SKM-1 (cell line): Measurements from ENCODE around the gene FRRS1.

Experiments used
- DNase-seq: peaks from one replicate; lab custom pipeline; 2025; ENCODE audit not compliant: unreplicated experiment; lab: John Stamatoyannopoulos, UW

Gene FRRS1

DNA sequence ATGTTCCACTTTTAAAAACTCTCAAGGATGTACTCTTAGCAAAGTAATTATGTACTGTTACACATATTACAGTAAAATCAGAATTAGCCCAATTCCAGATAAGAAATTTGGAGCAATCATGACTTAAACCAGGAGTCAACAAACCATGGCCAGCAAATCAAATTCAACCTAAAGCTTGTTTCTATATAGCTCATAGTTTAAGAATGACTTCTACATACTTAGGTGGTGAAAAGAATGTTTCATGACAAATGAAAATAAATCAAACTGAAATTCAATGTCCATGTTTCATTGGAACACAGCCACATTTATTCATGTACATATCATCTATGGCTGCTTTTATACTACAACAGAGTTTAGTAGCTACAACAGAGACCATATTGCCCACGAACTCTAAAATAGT lies 35.1 kb downstream of the FRRS1 start:
- DNase-seq = no peak

- no peak for DNase-seq
Observed at GRCh38 chr1:99728494-99729235, 37.8 kb downstream of the FRRS1 start.

DNA sequence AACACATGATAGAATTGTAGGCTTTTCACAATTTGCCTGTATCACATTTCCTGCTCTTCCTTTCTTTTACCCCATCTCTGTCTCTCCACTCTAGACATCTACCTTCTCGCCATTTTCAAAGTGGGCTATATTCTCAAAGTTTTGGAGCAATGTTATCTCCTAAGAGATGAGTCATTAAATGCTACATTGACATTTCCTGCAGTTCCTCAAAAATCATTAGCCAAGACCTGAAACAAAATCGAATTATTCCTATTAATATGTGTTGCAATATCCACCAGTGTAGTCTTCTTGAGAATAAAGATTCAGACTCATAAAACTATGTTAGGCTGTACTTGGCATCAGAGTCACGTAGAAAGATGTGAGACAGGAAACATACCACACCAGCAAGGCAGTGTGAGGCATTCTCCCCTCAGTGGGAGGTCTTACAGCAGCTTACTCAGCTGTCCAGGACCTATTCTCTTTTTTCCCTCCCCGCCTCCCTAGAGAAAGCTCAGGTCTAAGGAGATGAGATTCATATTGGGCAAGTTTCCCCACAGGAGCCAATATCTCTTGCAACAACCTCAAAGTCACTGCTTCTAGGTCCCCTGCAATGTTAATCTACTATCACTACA lies 38.8 kb downstream of the FRRS1 start:
- DNase-seq = no peak

DNA sequence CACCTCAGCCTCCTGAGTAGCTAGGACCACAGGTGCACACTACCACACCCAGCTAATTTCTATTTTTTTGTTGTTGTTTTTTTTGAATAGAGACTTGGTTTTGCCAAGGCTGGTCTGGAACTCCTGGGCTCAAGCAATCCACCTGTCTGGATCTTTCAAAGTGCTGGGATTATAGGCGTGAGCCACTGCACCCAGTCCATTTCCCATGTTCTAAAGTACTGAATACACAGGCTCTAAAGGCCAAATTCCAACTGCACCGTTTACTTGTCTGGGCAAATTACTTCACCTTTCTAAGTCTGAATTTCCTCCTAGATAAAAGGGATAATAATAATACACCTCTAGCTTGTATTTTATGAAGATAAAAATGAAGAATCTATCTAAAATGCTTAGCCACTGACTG lies 39.6 kb downstream of the FRRS1 start:
- no peak for DNase-seq

DNA sequence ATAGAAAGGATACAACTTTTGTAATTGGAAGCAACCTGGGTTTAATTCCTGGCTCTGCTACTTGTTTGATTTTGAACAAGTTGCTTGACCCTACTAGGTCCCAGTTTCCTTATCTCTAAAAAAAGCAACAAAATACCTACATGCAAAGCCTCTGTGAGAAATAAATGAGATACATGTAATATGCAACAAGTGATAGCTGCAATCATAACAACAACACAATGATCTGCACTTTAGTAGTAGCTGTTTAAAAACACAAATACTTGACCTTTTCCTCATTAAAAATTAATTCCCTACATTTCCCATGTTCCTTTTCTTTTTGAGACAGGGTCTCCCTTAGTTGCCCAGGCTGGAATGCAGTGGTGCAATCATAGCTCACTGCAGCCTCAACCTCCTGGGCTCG lies 40.0 kb downstream of the FRRS1 start:
- no peak for DNase-seq

- DNase-seq = no peak
Observed at GRCh38 chr1:99725996-99726395, 40.4 kb downstream of the FRRS1 start.

DNA sequence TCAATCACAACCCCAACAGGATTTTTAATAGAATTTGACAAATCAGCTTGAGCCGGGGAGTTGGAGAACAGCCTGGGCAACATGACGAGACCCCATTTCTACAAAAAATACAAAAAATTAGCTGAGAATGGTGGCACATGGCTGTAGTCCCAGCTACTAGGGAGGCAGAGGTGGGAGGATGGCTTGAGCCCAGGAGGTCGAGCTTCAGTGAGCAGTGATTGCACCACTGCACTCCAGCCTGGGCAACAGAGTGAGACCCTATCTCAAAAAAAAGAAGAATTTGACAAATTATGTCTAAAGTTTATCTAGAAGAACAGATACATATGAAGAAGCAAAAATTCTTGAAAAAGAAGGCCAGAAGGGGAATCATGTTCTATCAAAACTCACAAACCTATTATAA lies 43.2 kb downstream of the FRRS1 start:
- no peak for DNase-seq

GRCh38 chr1:99717005-99717404 lies 49.4 kb downstream of the FRRS1 start:
- DNase-seq = no peak

GRCh38 chr1:99713006-99713405 lies 53.4 kb downstream of the FRRS1 start:
- no peak for DNase-seq

DNA sequence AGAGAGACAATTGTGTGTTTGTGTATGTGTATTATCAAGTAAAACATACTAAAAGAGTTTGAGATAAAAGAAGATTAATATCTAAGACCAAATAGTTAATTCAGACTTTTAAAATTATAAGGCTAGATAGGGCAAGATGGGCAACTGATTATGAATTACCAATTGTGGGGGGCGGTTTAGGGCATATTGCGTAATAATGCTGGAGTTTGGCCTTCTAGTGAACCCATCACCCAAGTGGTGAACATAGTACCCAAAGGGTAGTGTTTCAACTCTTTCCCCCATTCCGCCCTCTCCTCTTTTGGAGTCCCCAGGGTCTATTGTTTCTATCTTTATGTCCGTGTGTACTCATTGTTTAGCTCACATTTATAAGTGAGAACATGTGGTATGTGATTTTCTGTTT lies 55.4 kb downstream of the FRRS1 start:
- DNase-seq = no peak

GRCh38 chr1:99707535-99708142 lies 58.8 kb downstream of the FRRS1 start:
- DNase-seq = peak; percentile 68

GRCh38 chr1:99705385-99705784 lies 61.0 kb downstream of the FRRS1 start:
- no peak for DNase-seq

- no peak for DNase-seq
Observed at GRCh38 chr1:99704356-99704816, 62.0 kb downstream of the FRRS1 start.

GRCh38 chr1:99702221-99702620 lies 64.2 kb downstream of the FRRS1 start:
- DNase-seq = no peak

- DNase-seq = no peak
Observed at GRCh38 chr1:99700020-99700419, 66.4 kb downstream of the FRRS1 start.

GRCh38 chr1:99697580-99697979 lies 68.9 kb downstream of the FRRS1 start:
- DNase-seq = no peak

- no peak for DNase-seq
Observed at GRCh38 chr1:99696616-99697015, 69.8 kb downstream of the FRRS1 start.

- no peak for DNase-seq
Observed at GRCh38 chr1:99691175-99691574, 75.3 kb downstream of the FRRS1 start.

- DNase-seq = peak; percentile 41
Observed at GRCh38 chr1:99685516-99686180, 80.8 kb downstream of the FRRS1 start.

- no peak for DNase-seq
Observed at GRCh38 chr1:99682291-99682751, 84.1 kb downstream of the FRRS1 start.

DNA sequence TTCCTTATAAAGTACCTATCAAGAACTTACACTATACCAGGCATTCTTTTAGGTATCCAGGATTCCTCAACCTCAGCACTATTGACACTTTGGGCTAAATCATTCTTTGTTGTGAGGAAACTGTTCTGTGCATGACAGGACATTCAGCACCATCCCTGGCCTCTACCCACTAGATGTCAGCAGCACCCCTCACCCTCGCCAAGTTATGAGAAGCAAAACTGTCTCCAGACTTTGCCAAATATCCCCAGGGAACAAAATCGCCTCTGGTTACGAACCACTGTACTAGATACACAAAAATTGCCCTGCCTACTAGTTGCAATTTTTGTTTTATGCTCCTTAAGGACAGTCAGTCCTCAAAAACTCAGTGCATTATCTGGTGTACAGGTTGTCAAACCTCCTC lies 84.9 kb downstream of the FRRS1 start:
- DNase-seq = no peak

- DNase-seq = no peak
Observed at GRCh38 chr1:99680270-99680669, 86.2 kb downstream of the FRRS1 start.
